AG20443 (cell line): Measurements from ENCODE around the gene TBX10.
"Not testable (repeated sequence)": the region's sequence is repeated elsewhere in the genome, so short reads cannot be mapped to it uniquely, and the experiment has no call there.

ENCODE experiments used
- DNase-seq: peaks from one replicate; pipeline ENCODE4 v3.0.0; 2012; ENCODE audit warnings: low spot score, mixed read lengths

TBX10 gene

GRCh38 chr11:67645521-67646461, 6.2 kb upstream of the TBX10 start:
- no peak for DNase-seq

- no peak for DNase-seq
Observed at GRCh38 chr11:67644472-67645418, 5.2 kb upstream of the TBX10 start.

- DNase-seq = no peak
Observed at GRCh38 chr11:67644042-67644441, 4.5 kb upstream of the TBX10 start.

- DNase-seq = no peak
Observed at GRCh38 chr11:67642173-67643120, 2.9 kb upstream of the TBX10 start.

- DNase-seq = no peak
Observed at GRCh38 chr11:67641338-67642172, 2.0 kb upstream of the TBX10 start.

GRCh38 chr11:67640758-67641337, 1.3 kb upstream of the TBX10 start:
- DNase-seq = no peak

GRCh38 chr11:67640021-67640757, 626 bp upstream of the TBX10 start:
- peak; percentile 81 for DNase-seq

DNA sequence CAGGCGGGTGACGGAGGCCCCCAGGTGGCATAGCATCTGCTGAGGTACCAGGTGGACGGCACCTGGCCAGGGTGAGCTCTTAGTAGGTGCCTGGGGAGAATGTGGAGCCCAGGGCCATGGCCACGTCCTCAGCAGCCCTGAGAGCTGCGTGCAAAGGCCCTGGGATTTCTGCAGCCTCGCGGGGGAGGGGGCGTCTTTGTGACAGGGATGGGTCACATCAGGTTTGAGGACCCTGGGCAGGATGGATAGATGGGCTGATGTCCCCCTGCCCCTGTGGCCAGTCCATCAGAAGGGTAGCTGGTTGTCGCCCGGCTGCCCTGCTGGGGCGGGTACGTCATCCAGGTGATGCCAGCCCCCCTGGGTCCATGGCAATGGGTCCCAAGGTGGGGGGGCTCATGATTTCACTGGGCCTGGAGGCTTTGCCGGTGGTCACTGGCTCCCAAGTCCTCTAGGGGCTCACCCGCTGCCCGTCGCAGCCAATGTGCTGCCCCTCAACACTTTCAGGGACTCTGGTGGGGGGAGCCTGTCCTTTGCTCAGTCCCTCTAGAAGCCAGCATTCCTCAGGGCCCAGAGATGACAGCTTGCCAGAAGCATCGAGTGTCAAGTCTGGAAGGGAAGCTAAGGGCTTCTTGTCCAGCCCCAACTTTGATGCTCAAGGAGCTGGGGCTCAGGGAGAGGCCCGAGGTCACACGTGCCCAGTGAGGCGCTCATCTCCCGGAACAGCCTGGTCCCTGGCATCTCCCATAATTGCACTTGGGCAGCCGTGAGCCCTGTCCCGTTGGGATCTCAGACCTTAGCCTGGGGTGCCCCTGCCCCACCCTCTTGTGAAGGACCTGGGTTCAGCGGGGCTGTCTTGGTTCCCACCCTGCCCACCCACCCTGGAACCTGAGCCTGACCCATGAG, 777 bp downstream of the TBX10 start:
- no peak for DNase-seq

DNA sequence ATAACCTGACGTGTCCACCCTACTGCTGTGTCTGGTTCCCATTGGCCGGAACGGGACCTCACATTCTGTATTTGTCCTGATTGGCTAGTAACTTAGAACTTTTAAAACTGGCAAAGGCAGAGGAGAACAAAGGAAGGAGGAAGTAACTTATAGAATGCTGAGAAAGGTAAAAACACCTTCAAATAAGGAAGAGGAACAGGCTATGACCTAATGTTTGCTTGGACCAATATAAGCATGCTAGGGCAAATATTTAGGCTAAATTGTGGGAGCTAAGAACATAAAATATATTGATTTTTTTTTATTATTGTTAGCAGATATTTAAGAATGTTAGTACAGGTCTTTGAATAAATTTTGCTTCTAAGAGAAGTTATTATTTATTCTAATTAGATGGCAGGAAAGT, 2.1 kb downstream of the TBX10 start:
- not testable (repeated sequence) for DNase-seq

GRCh38 chr11:67636962-67637361, 2.6 kb downstream of the TBX10 start:
- no peak for DNase-seq

DNA sequence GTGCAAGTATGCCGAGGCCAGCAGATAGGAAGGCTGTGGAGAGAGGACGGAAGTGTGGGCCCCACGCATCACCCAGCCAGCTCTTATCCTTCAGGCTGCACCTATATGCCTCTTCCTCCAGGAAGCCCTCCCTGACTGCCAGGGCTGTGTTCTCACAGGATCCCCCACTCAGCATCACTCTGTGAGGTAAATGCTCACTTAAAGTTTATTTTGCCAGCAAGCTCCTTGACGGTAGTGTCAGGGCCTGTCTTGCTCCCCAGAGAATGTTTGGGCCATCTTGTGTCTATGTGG, 4.4 kb downstream of the TBX10 start:
- DNase-seq = no peak

DNA sequence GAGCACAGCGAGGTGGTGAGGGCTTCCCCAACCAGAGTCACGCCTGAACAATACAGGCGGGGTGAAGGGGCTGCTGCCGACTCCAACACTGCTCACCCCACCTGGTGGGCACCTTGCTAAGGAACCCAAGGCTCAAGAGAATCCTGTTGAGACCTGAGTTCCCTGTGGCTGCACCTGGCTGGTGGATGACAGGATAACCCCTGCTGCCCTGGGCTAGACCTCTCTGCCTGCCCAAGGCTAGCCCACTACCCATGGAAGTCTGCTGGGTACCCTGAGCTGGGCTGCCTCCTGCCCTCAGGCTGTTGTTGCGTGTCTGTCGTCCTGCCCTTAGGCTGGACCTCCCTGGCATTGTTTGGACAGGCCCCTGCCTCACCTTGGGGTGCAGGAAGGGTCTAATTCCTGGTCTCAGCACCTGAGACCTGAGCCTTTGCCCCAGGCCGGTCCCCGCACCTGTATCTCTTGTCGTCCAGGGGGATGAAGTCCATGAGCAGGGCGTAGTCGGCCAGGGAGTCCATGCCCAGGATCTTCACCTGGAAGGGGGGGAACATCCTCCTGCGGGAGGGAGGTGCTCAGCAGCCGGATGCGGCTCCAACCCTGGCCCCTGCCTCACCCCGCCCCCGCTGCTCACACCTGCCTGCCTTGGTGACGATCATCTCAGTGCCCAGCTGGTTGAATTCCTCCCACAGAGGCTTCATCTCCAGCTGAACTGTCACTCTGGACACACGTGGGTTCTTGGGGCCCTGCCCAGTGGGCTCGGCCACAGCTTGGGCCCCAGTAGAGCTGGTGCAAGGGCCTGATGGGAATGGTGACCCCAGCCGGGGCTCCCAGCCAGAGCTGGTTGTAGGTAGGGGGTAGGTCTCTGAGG, 5.0 kb downstream of the TBX10 start:
- DNase-seq = no peak

- no peak for DNase-seq
Observed at GRCh38 chr11:67633758-67634365, 5.7 kb downstream of the TBX10 start.

DNA sequence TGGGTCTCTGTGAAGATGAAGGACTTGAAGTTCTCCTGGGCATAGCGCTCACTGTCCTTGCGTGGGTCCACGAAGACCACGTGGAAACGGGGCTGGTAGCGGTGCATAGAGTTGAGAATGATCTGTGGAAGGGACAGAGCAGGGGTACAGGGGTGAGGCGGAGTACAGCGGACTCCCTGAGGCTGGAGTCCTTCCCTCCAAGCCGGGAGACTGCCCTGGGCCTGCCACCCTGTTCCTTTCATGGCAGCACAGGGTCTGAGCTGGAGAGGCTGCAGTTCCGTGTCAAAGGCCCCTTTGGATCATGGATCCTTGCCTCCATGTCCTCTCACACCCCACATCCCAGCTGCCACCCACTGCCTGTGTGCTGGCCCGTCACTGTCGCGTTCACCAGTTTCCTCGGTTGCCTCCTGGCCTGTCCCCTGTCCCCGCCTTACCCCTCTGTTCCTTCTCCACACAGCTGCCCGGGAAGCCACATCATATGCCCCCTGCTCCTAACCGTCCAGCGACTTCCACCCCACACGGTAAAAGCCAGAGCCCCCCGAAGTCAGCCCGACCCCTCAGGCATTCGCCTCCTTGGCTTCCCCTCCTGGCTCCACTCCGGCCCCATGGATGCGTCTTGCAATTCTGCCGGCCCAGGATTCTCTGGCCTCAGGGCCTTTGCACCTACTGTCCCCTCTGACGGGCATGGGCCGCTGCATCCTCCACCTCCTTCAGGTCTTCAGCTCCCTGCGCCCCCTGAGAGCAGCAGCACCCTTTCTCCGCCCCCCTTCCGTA, 6.4 kb downstream of the TBX10 start:
- DNase-seq = no peak

GRCh38 chr11:67632175-67632981, 7.2 kb downstream of the TBX10 start:
- DNase-seq = no peak

- DNase-seq = no peak
Observed at GRCh38 chr11:67631853-67632174, 7.7 kb downstream of the TBX10 start.
